ENCODE data around the gene SMTN.

DNA sequence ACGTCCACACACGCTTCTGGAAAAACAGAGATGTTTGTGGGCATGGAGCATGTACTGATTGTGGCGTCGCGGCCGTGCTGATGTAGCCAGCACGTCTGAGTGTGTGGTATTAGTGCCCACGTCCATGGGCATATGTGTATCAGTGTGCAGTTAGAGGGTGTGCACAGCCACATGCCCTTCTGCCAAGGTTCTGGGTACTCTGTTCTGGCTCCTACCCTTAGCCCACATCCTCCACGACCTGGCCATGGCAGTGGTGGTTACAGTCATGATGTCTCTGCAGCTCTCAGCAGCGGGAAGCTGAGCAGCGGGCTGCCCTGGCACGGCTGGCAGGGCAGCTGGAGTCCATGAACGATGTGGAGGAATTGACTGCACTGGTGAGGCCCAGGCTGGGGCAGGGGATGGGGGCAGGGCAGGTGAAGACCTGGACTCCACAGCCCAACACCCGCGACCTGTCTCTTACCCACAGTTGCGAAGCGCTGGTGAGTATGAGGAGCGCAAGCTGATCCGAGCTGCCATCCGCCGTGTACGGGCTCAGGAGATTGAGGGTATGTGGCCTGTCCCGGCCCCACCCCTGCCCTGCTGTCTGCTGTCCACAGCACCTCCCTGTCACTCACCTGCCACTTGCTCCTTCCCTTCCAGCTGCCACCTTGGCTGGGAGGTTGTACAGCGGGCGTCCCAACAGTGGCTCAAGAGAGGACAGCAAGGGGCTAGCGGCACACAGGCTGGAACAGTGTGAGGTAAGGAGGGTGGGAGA lies 7.3 kb downstream of the SMTN start:
- TF ChIP-seq POLR2A (IDR thresholded peaks at IDR 0.05): no peak
- TF ChIP-seq, protein P1, sequence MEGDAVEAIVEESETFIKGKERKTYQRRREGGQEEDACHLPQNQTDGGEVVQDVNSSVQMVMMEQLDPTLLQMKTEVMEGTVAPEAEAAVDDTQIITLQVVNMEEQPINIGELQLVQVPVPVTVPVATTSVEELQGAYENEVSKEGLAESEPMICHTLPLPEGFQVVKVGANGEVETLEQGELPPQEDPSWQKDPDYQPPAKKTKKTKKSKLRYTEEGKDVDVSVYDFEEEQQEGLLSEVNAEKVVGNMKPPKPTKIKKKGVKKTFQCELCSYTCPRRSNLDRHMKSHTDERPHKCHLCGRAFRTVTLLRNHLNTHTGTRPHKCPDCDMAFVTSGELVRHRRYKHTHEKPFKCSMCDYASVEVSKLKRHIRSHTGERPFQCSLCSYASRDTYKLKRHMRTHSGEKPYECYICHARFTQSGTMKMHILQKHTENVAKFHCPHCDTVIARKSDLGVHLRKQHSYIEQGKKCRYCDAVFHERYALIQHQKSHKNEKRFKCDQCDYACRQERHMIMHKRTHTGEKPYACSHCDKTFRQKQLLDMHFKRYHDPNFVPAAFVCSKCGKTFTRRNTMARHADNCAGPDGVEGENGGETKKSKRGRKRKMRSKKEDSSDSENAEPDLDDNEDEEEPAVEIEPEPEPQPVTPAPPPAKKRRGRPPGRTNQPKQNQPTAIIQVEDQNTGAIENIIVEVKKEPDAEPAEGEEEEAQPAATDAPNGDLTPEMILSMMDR (IDR thresholded peaks at IDR 0.05): no peak
